GM13977 (cell line): Measurements from ENCODE around the gene CMBL.

Source experiments
- DNase-seq: peaks from one replicate; pipeline ENCODE4 v3.0.0; 2012; ENCODE audit warnings: low spot score
- in situ Hi-C: fragments of 300-500 bp; cut with MboI; formaldehyde crosslinking; loops from one replicate; pipeline ENCODE4 v1.12.0; 2022; ENCODE audit warnings: low sequenced_read_pairs, low pct_unique_long_range_greater_than_20kb, mixed read lengths, inconsistent platforms; ENCODE audit not compliant: unreplicated experiment
- TF ChIP-seq, protein P1 (sequence below): IDR thresholded peaks from 2 replicates; pipeline ENCODE4 v1.5.1; 2012; ENCODE audit warnings: mild to moderate bottlenecking, control low read depth; ENCODE audit not compliant: insufficient read depth; ENCODE audit errors: extremely low read depth, missing control alignments

Gene CMBL

GRCh38 chr5:10324518-10325370, 17.0 kb upstream of the CMBL start:
- TF ChIP-seq, protein P1, sequence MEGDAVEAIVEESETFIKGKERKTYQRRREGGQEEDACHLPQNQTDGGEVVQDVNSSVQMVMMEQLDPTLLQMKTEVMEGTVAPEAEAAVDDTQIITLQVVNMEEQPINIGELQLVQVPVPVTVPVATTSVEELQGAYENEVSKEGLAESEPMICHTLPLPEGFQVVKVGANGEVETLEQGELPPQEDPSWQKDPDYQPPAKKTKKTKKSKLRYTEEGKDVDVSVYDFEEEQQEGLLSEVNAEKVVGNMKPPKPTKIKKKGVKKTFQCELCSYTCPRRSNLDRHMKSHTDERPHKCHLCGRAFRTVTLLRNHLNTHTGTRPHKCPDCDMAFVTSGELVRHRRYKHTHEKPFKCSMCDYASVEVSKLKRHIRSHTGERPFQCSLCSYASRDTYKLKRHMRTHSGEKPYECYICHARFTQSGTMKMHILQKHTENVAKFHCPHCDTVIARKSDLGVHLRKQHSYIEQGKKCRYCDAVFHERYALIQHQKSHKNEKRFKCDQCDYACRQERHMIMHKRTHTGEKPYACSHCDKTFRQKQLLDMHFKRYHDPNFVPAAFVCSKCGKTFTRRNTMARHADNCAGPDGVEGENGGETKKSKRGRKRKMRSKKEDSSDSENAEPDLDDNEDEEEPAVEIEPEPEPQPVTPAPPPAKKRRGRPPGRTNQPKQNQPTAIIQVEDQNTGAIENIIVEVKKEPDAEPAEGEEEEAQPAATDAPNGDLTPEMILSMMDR = no peak
- in situ Hi-C loops = no loop called here
- DNase-seq = no peak

DNA sequence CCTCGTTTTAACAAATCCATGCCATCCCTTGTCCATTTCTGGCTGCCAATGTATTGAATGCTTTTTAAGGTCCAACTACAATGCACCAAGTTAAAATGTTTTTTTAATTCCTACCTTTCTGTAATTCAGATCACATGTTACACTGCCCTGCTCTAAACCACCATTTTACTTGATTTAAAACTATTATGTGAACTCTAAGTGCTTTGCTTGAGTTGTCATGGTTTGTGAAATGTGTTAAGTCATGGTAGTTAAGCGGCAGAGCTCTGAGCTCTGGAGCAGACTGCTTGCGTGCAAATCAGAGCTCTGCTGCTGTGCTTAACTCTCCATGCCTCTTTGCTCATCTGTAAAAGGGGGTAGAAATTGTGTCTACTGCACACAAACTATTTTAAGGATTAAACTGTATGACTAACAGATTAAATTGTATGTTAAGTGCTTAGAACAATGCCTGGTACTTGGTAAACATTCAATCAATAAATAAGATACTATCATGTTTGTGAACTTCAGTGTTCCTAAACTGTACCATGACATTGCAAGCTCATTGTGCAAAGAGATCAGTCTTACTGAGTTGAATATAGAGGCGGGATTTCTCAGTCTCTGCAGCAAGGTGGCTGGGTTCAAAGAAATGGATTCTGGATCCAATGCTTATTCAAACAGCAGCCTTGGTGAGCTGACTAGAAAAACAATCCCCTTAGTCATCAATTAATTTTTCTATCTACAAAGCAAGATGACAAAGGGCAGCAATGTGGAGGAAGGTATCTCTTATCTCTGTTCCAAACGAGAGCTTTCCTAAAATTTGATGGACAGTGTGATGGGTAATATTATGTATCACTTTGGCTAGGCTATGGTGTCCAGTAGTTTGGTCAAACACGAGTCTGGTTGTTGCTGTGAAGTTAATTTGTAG, 16.1 kb upstream of the CMBL start:
- no peak for DNase-seq
- in situ Hi-C loops = no loop called here
- TF ChIP-seq, protein P1 = no peak

- in situ Hi-C loops = no loop called here
- TF ChIP-seq, protein P1 = no peak
- no peak for DNase-seq
Measured at GRCh38 chr5:10321882-10322281, 14.2 kb upstream of the CMBL start.

DNA sequence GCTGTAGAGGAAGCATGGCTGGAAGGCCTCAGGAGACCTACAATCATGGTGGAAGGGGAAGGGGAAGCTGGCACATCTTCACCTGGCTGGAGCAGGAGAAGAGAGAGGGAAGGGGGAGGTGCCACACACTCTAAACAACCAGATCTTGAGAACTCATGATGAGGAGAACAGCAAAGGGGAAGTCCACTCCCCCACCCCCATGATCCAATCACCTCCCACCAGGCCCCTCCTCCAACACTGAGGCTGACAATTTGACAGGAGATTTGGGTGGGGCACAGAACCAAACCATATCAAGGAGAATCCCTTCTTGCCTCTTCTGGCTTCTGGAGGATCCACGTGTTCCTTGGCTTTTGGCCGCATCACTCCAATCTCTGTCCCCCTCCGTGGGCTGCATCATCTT, 13.1 kb upstream of the CMBL start:
- DNase-seq = no peak
- in situ Hi-C loops = no loop called here
- TF ChIP-seq, protein P1 = no peak

DNA sequence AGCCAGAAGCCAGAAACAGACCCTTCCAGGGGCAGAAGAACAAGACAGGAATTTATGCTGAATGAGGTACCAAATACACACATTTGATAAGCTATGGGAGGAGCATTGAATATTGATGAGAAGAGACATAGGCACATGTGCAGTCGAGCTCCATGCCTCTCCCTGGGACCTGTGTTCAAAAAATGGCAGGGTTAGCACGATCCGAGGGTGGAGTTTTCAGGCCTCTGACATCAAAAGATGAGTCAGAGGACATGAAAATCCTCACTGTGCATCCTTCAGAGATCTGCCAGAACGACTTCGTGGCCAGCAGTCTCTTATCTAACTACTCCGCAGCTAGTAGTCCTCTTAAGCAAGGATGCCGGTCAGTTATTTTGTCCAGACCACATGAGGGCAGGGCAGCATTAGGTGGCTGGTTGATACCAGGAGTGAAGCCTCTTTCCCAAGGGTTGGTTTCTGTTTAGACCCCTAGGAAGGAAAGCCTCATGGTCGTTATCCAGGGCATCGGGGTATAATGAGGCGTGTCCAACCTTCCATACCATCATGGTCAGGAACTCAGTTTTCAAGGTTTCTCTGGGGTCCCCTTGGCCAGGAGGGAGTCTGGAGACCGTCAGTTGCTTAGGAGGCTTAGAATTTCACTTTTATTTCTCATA, 11.6 kb upstream of the CMBL start:
- TF ChIP-seq, protein P1 = no peak
- DNase-seq = no peak
- in situ Hi-C loops = no loop called here

GRCh38 chr5:10317825-10318682, 10.4 kb upstream of the CMBL start:
- in situ Hi-C loops = no loop called here
- TF ChIP-seq, protein P1 = no peak
- no peak for DNase-seq
